Midbrain (tissue), 1 donor: ENCODE data around the gene BLVRB.
"Not testable (repeated sequence)": the region's sequence is repeated elsewhere in the genome, so short reads cannot be mapped to it uniquely, and the experiment has no call there.

Experiments used
- DNase-seq: peaks from one replicate; lab custom pipeline; 2025; lab: John Stamatoyannopoulos, UW

The BLVRB gene

DNA sequence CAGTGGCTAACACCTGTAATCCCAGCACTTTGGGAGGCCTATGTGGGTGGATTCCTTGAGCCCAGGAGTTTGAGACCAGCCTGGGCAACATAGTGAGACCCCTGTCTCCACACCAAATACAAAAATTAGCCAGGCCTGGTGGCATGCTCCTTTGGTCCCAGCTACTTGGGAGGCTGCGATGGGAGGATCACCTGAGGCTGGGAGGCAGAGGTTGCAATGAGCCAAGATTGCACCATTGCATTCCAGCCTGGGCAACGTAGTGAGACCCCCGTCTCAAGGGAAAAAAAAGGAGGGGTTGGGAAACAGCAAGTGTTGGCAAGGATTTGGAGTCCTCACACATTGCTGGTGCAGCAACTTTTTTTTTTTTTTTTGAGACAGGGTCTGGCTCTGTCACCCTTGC, 20.5 kb upstream of the BLVRB start:
- no peak for DNase-seq

DNA sequence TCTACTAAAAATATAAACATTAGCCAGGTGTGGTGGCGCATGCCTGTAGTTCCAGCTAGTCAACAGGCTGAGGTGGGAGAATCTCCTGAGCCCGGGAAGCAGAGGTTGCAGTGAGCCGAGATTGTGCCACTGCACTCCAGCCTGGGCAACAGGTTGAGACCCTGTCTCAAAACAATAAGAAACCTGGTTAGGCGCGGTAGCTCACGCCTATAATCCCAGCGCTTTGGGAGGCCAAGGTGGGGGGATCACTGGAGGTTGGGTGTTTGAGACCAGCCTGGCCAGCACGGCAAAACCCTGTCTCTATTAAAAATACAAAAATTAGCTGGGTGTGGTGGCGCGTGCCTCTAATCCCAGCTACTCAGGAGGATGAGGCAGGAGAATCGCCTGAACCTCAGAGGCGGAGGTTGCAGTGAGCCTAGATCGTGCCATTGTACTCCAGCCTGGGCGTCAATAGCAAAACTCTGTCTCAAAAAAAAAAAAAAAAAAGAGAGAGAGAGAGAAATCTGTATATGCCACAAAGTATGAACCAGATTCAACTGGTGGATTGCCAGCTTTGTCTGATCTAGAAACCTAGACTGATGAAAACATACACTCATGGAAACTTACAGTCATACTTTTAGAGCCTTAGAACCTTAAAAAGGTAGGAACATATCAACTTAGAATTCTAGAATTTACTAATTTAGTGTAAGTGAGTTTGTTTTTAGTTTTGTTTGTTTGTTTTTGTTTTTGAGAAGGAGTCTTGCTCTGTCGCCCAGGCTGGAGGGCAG, 10.5 kb upstream of the BLVRB start:
- DNase-seq: not testable (repeated sequence)

DNA sequence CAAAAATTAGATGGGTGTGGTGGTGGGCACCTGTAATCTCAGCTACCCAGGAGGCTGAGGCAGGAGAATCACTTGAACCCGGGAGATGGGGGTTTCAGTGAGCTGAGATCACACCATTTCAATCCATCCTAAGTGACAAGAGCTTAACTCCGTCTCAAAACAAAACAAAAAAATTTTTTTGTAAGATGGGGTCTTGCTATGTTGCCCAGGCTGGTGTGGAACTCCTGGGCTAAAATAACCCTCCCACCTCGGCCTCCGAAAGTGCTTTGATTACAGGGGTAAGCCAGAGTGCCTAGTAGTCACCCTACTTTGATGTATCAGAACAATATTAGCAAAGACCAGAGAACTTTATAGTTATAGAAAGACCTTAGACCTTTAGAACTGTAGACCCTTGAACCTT, 9.2 kb upstream of the BLVRB start:
- no peak for DNase-seq

GRCh38 chr19:40472516-40472915, 7.0 kb upstream of the BLVRB start:
- no peak for DNase-seq

GRCh38 chr19:40471111-40471510, 5.6 kb upstream of the BLVRB start:
- DNase-seq: no peak

- DNase-seq: no peak
These were observed 3.5 kb upstream of the BLVRB start for GRCh38 chr19:40469011-40469410.

DNA sequence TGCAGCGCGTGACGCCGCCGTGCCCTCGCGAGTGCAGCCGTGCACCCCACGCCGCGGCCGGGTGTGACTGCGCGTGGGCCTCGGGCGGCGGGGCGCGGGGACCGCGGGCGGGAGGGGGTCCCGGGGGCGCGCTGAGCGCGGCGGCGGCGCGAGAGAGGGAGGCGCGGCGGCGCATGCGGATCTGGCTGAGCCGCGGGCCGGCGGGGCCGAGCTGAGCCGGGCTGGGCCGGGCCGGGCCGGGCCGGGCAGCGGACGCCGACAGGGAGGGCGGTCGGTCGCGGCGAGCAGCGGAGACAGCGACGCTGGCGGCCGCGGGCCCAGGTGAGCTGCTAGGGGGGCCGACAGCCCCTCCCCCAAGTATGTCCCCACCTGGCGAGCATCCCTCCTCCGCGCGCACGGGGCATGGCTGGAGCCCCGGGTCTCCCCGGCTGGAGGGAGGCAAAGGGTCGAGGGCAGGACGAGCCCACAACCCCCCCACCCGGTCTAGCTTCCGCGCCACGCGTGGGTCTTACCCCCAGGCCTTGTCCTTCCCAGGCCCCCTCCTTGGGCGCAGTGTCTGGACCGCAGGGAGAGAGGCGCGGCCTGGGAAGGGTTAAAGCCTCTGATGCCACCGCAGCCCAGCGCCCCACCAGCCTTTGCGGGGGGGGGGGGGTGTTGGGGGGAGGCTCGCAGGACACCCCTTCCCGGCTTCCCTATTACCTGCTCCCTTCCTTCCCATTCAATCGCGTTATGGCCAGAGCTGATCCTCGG, 1.6 kb upstream of the BLVRB start, which contains the start of gene SPTBN4:
SPTBN4 (plus strand) TSS at position 17 of the 750 bp plus-strand sequence. CDS start 5,621 bp downstream, outside the sequence.
- no peak for DNase-seq

DNA sequence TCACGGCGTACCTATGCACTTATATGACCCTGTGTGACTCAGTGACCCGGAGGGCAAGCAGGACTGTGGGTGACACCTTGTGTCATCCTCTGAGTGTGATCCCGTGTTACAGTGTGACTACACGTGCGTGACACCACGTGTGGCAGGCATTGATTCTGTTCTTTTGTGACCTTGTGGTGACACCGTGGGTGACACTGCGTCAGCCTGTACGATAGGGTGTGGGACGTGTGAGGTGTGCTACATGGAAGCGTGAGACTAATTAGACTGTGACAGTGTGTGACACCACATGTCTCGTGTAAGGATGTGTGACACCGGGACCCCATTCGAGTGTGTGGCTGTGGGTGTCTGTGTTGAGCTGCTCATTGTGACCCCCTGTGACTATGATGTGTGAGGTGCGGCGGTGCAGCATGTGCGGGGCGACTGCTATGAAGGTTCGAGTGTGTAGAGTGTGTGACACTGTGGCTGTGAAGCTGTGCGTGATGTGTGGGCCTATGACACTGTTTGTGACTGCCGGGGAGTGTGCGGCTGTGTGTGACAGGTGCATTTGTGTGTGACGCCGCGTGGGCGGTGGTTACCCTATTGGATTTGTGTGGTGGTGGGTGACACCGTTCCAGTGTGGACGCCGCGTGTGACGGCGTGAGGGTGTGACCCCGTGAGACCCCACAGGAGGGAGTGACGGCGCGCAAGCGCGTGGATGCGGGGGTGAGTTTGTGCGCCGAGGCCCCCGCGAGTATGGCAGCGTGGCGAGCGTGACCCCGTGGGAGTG, 857 bp upstream of the BLVRB start:
- peak; percentile 51 for DNase-seq

- peak; percentile 49 for DNase-seq
These were observed 454 bp downstream of the BLVRB start for GRCh38 chr19:40465025-40465556.

DNA sequence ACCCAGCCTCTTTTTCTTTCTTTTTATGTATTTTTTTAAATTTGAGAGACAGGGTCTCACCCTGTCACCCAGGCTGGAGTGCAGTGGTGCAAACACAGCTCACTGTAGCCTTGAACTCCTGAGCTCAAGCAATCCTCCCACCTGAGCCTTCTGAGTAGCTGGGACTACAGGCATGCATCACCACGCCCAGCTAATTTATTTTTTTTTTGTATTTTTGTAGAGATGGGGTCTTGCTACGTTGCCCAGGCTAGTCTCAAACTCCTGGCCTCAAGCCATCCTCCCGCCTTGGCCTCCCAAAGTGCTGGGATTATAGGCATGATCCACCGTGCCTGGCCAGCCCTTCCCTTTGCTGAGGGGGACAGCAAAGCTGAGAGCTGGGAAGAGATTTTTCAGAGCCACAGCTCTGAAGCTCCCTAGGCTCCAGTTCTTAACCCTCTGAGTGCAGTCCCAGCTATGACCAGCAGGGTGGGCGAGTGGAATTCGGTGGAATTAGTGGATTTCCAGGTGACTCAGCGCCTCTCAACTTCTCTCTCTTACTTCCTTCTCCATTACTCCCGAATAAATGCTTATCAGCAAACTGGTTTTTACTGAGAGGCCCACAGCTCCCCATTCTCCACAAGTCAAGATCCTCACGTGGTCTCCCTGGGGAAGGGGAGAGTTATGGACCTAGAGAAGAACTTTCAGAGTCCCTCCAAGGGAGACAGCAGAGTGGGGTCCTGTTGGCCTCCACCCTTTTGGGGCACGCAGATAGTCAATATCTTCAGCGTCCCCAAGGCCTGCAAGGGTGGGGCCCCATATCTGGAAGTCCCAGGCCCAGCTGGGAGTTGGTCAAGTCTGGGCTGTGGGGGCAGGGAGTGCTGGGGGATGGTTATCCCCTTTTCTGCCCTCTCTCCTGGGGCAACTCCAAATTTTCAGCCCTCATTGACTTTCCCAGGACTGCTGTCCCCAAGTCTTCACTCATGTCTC, 1.2 kb downstream of the BLVRB start:
- DNase-seq: peak; percentile 67

DNA sequence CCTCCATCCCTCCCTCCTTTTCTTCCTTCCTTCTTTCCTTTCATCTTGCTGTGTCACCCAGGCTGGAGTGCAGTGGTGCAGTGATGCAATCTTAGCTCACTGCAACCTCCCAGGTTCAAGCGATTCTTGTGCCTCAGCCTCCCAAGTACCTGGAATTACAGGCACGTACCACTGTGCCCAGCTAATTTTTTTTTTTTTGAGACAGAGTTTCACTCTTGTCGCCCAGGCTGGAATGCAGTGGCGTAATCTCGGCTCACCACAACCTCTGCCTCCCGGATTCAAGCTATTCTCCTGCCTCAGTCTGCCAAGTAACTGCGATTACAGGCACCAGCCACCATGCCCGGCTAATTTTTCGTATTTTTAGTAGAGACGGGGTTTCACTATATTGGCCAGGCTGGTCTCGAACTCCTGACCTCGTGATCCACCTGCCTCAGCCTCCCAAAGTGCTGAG, 1.9 kb downstream of the BLVRB start:
- not testable (repeated sequence) for DNase-seq

- DNase-seq: no peak
These were observed 3.8 kb downstream of the BLVRB start for GRCh38 chr19:40461669-40462221.

DNA sequence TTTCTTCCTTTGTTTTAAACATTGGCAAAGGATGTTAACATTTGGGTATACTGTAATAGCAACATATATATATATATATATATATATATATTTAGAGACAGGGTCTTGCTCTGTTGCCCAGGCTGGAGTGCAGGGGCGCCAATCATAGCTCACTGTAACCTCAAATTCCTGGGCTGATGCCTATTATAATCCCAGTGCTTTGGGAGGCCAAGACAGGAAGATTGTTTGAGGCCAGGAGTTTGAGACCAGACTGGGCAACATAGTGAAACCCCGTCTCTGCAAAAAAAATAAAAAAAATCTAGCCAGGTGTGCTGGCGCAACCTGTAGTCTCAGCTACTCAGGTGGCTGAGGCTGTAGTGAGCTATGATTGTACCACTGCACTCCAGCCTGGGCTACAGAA, 5.4 kb downstream of the BLVRB start:
- DNase-seq: no peak

- no peak for DNase-seq
These were observed 7.0 kb downstream of the BLVRB start for GRCh38 chr19:40458597-40458974.

DNA sequence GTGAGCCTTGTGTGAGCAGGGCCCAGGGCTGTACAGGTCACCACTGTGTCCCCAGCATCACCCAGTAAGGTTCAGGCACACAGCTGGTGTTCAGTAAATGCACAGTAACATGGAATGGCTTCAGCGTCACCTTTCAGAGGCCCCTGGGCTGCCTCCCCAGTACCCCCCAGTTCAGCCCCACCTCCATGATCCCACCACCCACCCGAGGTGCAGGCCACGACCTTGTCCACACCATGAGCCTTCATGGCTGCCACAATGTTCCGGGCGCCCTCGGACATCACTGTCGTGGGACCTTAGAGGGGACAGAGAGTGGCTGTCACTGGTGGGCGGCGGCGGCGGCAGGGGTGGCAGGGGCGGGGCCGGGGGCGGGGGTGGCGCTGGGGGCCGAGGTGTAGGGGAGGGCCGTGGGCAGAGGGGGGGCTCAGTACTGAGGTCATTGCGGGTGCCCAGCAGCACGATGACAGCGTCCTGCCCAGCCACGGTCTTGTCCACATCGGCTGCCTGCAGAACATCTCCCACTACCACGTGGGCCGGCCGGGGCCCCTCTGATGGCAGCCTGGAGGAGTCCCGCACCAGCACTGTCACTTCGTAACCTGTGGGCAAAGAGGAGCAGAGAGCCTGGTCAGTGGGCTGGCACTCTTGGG, 7.5 kb downstream of the BLVRB start:
- no peak for DNase-seq

DNA sequence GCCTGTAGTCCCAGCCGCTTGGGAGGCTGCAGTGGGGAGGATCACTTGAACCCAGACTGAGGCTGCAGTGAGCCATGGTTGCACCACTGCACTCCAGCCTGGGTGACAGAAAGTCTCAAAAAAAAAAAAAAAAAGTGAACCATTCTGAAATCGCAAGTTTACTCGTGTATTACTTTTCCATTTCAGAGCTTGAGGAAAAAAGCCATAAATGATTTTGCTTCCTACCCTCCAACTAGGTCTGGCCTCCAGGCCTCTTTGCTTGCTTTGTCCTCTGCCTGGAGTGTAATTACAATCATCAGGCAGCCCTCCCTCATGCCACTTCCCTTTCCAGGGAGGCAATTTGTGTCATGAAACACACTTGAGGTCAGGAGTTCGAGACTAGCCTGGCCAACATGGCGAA, 8.5 kb downstream of the BLVRB start:
- no peak for DNase-seq

GRCh38 chr19:40453943-40454342, 11.6 kb downstream of the BLVRB start:
- DNase-seq: not testable (repeated sequence)

DNA sequence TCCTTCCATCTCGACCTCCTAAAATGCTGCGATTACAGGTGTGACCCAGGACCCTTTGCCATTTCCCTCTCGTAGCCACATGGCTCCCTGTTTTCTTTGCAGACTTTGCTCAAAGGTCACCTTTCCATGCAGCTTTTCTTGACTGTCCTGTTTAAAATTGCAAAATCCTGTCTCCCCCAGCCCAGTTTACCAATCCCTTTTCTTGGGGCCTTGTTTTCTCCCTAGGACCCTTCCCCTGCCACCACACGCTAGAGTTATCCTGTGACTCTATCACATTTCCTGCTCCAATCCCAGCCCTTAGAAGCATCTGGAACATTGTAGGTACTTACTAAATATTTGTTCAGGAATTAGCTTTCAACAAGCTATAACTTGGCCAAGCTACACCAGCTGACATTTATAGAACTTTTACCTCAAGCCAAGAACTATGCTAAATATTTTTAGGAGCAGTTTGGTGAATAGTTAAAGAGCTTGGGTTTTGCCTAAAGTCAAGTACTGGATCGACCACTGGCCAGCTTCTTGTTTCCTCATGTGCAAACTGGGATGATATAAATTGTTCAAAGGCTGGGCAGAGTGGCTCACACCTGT, 12.3 kb downstream of the BLVRB start:
- no peak for DNase-seq

DNA sequence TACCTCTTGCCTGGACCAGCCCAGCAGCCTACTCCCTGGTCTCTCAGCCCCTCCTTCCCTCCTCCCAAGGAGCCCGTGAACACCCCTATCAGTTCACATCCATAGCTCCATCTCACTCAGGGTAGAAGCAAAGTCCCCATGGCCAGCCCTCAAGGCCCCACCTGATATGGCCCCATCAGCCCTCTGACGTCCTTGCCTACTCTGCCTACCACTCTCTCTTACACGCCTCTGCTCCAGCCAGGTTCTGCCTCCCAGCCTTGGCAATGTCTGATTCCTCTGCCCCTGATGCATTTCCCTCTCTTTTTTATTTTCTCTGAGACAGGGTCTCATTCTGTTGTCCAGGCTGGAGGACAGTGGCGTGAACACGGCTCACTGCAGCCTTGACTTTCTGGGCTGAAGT, 13.5 kb downstream of the BLVRB start:
- no peak for DNase-seq

DNA sequence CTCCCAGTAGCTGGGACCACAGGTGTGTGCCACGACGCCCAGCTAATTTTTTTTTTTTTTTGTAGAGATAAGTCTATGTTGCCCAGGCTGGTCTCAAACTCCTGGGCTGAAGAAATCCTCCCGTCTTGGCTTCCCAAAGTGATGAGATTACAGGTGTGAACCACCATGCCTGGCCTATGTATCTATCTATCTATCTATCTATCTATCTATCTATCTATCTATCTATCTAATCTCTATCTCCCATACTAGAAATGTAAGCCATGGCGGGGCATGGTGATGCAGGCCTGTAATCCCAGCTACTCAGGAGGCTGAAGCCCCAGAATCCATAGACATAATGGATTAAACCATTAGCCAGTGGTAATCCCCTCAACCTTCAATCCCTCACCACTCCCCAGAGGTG, 14.9 kb downstream of the BLVRB start:
- no peak for DNase-seq
